Esophagus muscularis mucosa (tissue), 4 donors: ENCODE results near the gene NUP210. TPM values are rescaled to one million over a fixed set of nuclear protein-coding genes. Genes with fewer than 3 reads are reported as not detected.

ENCODE experiments used
- DNase-seq: peaks from one replicate; pipeline ENCODE4 v3.0.0-alpha.2; 2017; ENCODE audit errors: extremely low spot score
- H3K27ac ChIP-seq, 4 donors: fragments of 200-600 bp; sonication (generic); replicated peaks in 1 of 4; 1 replicate in 3 of 4; 2 replicates in 1 of 4; pipeline ENCODE4 v1.5.1; 2016 to 2019; ENCODE audit warnings: mild to moderate bottlenecking in 1 of 4
- H3K27me3 ChIP-seq, 4 donors: fragments of 200-600 bp; sonication (generic); one replicate each; pipeline versions ENCODE4 v1.5.1 to v1.6.0; 2016 to 2019
- H3K36me3 ChIP-seq, 4 donors: fragments of 200-600 bp; sonication (generic); one replicate each; pipeline ENCODE4 v1.5.1; 2016 to 2019
- H3K4me1 ChIP-seq, 4 donors: fragments of 200-600 bp; sonication (generic); one replicate each; pipeline ENCODE4 v1.5.1; 2016 to 2019
- H3K4me3 ChIP-seq, 4 donors: fragments of 200-600 bp; sonication (generic); 1 replicate in 2 of 4; 2 replicates in 2 of 4; pipeline ENCODE4 v1.5.1; 2016 to 2019; ENCODE audit warnings: mild to moderate bottlenecking in 4 of 4, moderate library complexity in 1 of 4
- H3K9me3 ChIP-seq, 4 donors: fragments of 200-600 bp; sonication (generic); 1 replicate in 3 of 4; 2 replicates in 1 of 4; pipeline ENCODE4 v1.5.1; 2016 to 2019
- EP300 ChIP-seq: sonication (generic); formaldehyde crosslinking; IDR thresholded peaks from one replicate; pipeline ENCODE4 v1.6.1; 2017; ENCODE audit warnings: antibody characterized with exemption
- POLR2A ChIP-seq: fragments of 450-650 bp; IDR thresholded peaks from one replicate; pipeline ENCODE4 v1.6.1; 2017; ENCODE audit warnings: antibody characterized with exemption, moderate library complexity, mild to moderate bottlenecking, low read depth
- POLR2AphosphoS5 ChIP-seq, 2 donors: sonication (generic); formaldehyde crosslinking; IDR thresholded peaks; one replicate each; pipeline ENCODE4 v1.6.1; 2017; ENCODE audit warnings: antibody characterized with exemption in 2 of 2
- WGBS: methylation state at CpG from one replicate; pipeline ENCODE4 v1.1.5; 2018; 5-methylcytosine and 5-hydroxymethylcytosine counted together
- intact Hi-C: fragments of 100-400 bp; cut with DNase I; formaldehyde crosslinking; loops from one replicate; pipeline ENCODE4 v1.15.1; 2023
- total RNA-seq, 4 donors: library from RNA; depleted of rRNA; stranded (reverse); fragments of >200 nt; gene quantifications; one replicate each; pipeline versions ENCODE4 v1.1.0 to v1.2.1, GENCODE V29; 2016
- TF ChIP-seq, protein P1 (sequence below), 3 experiments: fragments of 200-600 bp in 2 of 3; fragments of 450-650 bp in 1 of 3; sonication (generic) in 2 of 3; IDR thresholded peaks; one replicate each; pipeline ENCODE4 v1.5.1; 2017 to 2019; ENCODE audit warnings: antibody characterized with exemption in 3 of 3, mild to moderate bottlenecking in 2 of 3, moderate library complexity in 1 of 3

The NUP210 gene
- 1 to 10 TPM; 2.5 to 5.2 (median 4.2) TPM for total RNA-seq

DNA sequence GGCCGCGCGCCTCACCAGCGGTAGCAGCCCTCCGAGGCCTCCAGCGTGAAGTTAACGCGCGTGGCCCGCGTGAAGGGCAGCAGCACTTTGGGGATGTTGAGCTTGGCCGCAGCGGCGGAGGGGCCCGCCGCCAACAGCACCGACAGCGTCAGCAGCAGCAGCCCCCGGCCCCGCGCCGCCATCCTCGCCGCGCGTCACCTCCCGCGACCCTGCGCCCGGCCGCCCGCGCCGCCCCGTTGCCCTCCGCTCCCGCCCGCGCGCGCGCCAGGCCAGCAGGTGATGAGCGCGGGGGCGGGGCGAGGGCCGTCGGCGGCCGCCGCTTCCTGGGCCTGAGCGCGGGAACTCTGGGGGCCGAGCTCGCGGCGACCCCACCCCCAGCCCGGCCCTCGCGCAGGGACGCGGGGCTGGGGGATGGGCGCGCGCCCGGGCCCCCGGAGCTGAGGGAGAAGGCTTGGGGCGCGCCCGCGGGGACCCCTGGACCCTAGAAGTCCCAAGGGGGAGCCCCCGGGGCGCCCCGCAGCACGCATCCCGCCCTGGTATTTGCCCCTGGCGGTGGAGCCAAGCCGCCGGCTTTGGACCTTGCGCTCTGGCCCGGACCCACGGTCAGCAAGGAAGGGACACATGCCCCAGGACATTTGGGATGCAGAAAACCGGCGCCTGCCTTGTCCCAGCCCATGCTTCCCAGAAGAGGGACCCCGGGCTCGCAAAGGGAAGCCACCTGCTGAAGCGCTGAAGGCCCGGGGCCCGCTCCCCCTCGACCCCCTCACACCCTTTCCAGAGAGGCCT lies at the start of gene NUP210:
NUP210 (minus strand) TSS at position 278 of the 786 bp plus-strand sequence; CDS start at position 182, 96 bp downstream.
- H3K4me1 ChIP-seq, result peaks cover 4 to 20% (median 16%) of the 10 kb centered on the region in 4 donors
- peak within 1 kb of the TSS; percentile 64 to 79 (median 66) for H3K4me3 ChIP-seq
- WGBS, result 34% methylated on average over 8 of the region's 90 CpGs
- no peak for TF ChIP-seq POLR2A
- no peak for TF ChIP-seq POLR2AphosphoS5 (IDR thresholded peaks at IDR 0.05)
- no peak for TF ChIP-seq EP300
- TF ChIP-seq, protein P1, sequence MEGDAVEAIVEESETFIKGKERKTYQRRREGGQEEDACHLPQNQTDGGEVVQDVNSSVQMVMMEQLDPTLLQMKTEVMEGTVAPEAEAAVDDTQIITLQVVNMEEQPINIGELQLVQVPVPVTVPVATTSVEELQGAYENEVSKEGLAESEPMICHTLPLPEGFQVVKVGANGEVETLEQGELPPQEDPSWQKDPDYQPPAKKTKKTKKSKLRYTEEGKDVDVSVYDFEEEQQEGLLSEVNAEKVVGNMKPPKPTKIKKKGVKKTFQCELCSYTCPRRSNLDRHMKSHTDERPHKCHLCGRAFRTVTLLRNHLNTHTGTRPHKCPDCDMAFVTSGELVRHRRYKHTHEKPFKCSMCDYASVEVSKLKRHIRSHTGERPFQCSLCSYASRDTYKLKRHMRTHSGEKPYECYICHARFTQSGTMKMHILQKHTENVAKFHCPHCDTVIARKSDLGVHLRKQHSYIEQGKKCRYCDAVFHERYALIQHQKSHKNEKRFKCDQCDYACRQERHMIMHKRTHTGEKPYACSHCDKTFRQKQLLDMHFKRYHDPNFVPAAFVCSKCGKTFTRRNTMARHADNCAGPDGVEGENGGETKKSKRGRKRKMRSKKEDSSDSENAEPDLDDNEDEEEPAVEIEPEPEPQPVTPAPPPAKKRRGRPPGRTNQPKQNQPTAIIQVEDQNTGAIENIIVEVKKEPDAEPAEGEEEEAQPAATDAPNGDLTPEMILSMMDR (IDR thresholded peaks at IDR 0.05), result no peak
- peaks cover 0 to 8% (median 0%) of the 10 kb centered on the region in 4 donors for H3K27me3 ChIP-seq
- intact Hi-C loops, result no loop called here
- H3K27ac ChIP-seq, result peak within 1 kb of the TSS; percentile 48 to 72 (median 59)
- no peaks in the 10 kb centered on the region for H3K36me3 ChIP-seq
- no peak for DNase-seq
- no peaks in the 10 kb centered on the region for H3K9me3 ChIP-seq

DNA sequence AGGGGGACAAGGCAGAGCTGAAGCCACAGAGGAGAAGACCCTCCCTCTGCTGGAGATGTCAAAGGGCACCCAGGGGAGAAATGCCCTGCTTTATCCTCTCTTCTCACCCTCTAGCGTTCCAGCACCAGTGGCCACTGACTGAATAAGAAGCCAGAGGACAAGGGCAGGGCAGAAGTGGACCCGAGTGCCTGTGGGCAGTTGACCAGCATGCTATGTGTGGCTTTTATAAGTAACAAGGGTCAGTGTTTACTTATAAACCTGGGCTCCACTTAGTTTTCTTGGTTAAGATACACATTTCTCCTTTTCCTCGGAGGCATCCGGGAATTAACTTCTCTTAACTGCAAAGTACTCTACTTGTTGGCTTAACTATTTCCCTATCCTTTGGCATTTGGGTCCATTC lies 46.7 kb upstream of the NUP210 start:
- no peak for DNase-seq
- intact Hi-C loops, result no loop called here
- no peak overlapping the region for H3K27ac ChIP-seq
- H3K9me3 ChIP-seq, result no peaks in the 10 kb centered on the region
- no peak overlapping the region for H3K4me3 ChIP-seq
- H3K4me1 ChIP-seq, result peaks cover 0 to 5% (median 0%) of the 10 kb centered on the region in 4 donors
- H3K27me3 ChIP-seq, result no peaks in the 10 kb centered on the region
- H3K36me3 ChIP-seq, result no peaks in the 10 kb centered on the region
- WGBS, result 89% methylated on average over 3 of the region's 4 CpGs
- TF ChIP-seq POLR2A, result no peak
- TF ChIP-seq POLR2AphosphoS5 (IDR thresholded peaks at IDR 0.05), result no peak
- no peak for TF ChIP-seq EP300
- TF ChIP-seq, protein P1 (IDR thresholded peaks at IDR 0.05), result no peak

DNA sequence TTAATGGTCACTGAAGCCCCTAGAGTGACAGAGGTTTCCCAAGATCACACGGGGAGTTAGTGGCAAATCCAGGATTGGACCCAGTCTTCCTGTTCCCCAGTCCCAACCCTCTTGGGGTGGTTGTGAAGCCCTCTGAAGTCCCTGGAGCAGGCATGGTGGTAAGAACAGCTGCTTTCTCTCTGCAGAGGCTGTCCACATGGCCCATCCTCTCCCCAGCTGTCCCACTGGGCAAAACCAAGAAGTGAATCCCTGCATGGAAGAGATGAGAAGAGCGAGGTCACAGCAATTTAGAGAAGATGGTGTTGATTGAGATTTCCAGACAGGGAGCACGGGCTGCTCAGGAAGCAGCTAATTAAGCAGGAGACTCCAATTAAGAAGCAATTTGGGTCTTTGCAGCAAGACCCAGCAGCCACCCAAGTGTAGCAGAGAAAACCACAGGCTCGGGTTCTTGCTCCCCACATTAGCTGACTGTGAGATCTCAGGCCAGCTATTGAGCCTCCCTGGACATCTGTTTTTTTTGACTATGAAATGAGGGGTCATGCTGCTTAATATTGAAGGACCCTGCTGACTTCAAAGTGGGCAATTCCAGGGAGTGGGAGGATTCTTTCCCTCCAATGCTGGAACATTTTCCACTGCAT lies 45.2 kb upstream of the NUP210 start:
- intact Hi-C loops, result no loop called here
- Histone ChIP-seq H3K27me3 (peaks cover 0 to 5% (median 0%) of the 10 kb centered on the region in 4 donors), H3K4me3 (no peak overlapping the region), H3K36me3 (no peaks in the 10 kb centered on the region), H3K27ac (no peak overlapping the region), H3K9me3 (no peaks in the 10 kb centered on the region), H3K4me1 (peaks cover 0 to 5% (median 0%) of the 10 kb centered on the region in 4 donors)
- no peak for DNase-seq
- WGBS, result 56% methylated on average over 4 of the region's 4 CpGs
- TF ChIP-seq POLR2A (no peak), EP300 (no peak), POLR2AphosphoS5 (IDR thresholded peaks at IDR 0.05) (no peak)
- TF ChIP-seq, protein P1 (IDR thresholded peaks at IDR 0.05), result no peak

DNA sequence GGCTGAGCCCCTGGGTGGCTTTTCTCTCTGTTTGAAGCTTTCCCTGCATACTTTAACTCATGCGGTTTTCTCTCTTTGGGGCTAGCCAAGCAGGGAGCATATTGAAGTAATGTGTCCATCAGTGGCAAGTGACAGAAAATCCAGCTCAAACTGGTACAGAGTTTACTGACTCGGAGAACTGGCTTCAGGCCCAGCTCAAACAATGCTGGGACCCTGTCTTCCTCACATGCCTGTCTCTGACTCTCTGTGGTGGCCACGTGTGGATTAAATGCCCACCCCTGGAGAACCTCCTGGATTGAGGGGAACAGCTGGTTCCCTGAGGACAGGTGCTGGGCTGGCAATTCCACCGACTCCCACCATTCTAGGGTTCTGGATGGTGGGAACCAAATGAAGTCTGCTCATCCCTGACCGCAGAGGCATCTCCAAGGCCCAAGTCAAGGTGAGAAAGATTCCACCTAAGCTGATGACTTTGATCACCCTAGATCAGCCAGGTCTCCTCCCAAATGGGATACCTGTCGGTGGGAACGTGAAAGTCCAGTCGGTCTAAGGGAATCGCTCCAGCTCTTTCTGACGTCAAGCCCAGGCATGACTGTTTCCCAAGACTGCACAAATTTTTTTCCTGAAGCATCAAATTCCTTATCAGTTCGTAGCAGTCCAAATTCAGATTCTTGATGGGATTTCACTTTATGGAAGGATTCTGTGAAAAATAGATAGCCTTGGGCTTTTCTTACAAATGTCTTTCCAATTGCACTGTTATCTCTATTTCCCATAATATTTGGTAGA lies 43.7 kb upstream of the NUP210 start:
- intact Hi-C loops, result no loop called here
- peaks cover 0 to 6% (median 0%) of the 10 kb centered on the region in 4 donors for H3K27me3 ChIP-seq
- 83% methylated on average over 10 of the region's 11 CpGs for WGBS
- TF ChIP-seq POLR2A (no peak), POLR2AphosphoS5 (IDR thresholded peaks at IDR 0.05) (no peak), EP300 (no peak)
- TF ChIP-seq, protein P1 (IDR thresholded peaks at IDR 0.05), result no peak
- no peak for DNase-seq
- H3K4me3 ChIP-seq, result no peak overlapping the region
- no peaks in the 10 kb centered on the region for H3K36me3 ChIP-seq
- H3K27ac ChIP-seq, result no peak overlapping the region
- peaks cover 0 to 5% (median 0%) of the 10 kb centered on the region in 4 donors for H3K4me1 ChIP-seq
- H3K9me3 ChIP-seq, result no peaks in the 10 kb centered on the region
